OCI-LY7 (cell line): ENCODE measurements around the gene RHBDD3. TPM values are rescaled to one million over a fixed set of nuclear protein-coding genes. Genes with fewer than 3 reads are reported as not detected.

Experiments
- BruUV-seq: library from RNA; stranded (reverse); fragments of 400-500 nt; replicated peaks from 2 replicates; lab custom pipeline; 2021; lab: Mats Ljungman, UMichigan
- CTCF ChIA-PET: fragments of 300-600 bp; sonication (Branson Sonifier 250); formaldehyde crosslinking; loops from one replicate; lab custom pipeline; 2022; ENCODE audit warnings: antibody characterized with exemption; ENCODE audit not compliant: unreplicated experiment; lab: Charles Lee
- POLR2A ChIA-PET: fragments of 300-600 bp; sonication (Branson Sonifier 250); formaldehyde crosslinking; loops from one replicate; lab custom pipeline; 2022; ENCODE audit warnings: antibody characterized with exemption; lab: Charles Lee
- DNase-seq: peaks from one replicate; pipeline ENCODE4 v3.0.0-alpha.2; 2015; ENCODE audit warnings: low spot score
- H2AFZ ChIP-seq: fragments of 200-600 bp; sonication (generic), shearing (Covaris generic); 2 replicates; pipeline ENCODE4 v1.6.1; 2014; ENCODE audit warnings: mild to moderate bottlenecking, antibody characterized with exemption, low read length, moderate library complexity
- H3K27ac ChIP-seq: fragments of 200-600 bp; sonication (generic); 2 replicates; pipeline ENCODE4 v1.5.1; 2014; ENCODE audit warnings: mixed run types, low read depth, mild to moderate bottlenecking, moderate library complexity, low read length, inconsistent platforms; ENCODE audit not compliant: poor library complexity, severe bottlenecking
- H3K36me3 ChIP-seq: fragments of 200-600 bp; sonication (generic); 2 replicates; pipeline ENCODE4 v1.6.1; 2014; ENCODE audit warnings: mild to moderate bottlenecking, antibody characterized with exemption, low read length, moderate library complexity, mixed read lengths; ENCODE audit not compliant: insufficient read depth
- H3K4me1 ChIP-seq: fragments of 200-600 bp; sonication (generic); 2 replicates; pipeline ENCODE4 v1.5.1; 2014; ENCODE audit warnings: mild to moderate bottlenecking, low read length; ENCODE audit not compliant: insufficient read depth, poor library complexity, severe bottlenecking
- H3K4me2 ChIP-seq: fragments of 200-600 bp; sonication (generic); 2 replicates; pipeline ENCODE4 v1.6.1; 2014; ENCODE audit warnings: mild to moderate bottlenecking, low read length
- H3K4me3 ChIP-seq: fragments of 200-600 bp; sonication (generic); 2 replicates; pipeline ENCODE4 v1.5.1; 2014; ENCODE audit warnings: mild to moderate bottlenecking, low read depth, low read length; ENCODE audit not compliant: poor library complexity, severe bottlenecking
- H3K79me2 ChIP-seq: fragments of 200-600 bp; sonication (generic); 2 replicates; pipeline ENCODE4 v1.6.1; 2016; ENCODE audit warnings: low read depth, mild to moderate bottlenecking, low read length, moderate library complexity, mixed read lengths; ENCODE audit not compliant: insufficient read depth
- H3K9me2 ChIP-seq: fragments of 200-600 bp; sonication (generic); 2 replicates; pipeline ENCODE4 v1.6.1; 2016; ENCODE audit warnings: mild to moderate bottlenecking, low read length, mixed read lengths; ENCODE audit not compliant: insufficient read depth
- H3K9me3 ChIP-seq: fragments of 200-600 bp; sonication (generic); 2 replicates; pipeline ENCODE4 v1.6.1; 2014; ENCODE audit warnings: mild to moderate bottlenecking, mixed run types, low read length, mixed read lengths
- H4K20me1 ChIP-seq: fragments of 200-600 bp; sonication (generic); 2 replicates; pipeline ENCODE4 v1.6.1; 2014; ENCODE audit warnings: mild to moderate bottlenecking, antibody characterized with exemption, low read length, moderate library complexity, mixed read lengths; ENCODE audit not compliant: insufficient read depth
- EZH2phosphoT487 ChIP-seq: fragments of 200-600 bp; sonication (generic); IDR thresholded peaks from 2 replicates; pipeline ENCODE4 v1.6.1; 2018; ENCODE audit warnings: low read depth, borderline replicate concordance, mild to moderate bottlenecking, mixed run types, antibody characterized with exemption, low read length, moderate library complexity, mixed read lengths
- intact Hi-C: fragments of 100-400 bp; cut with micrococcal nuclease; formaldehyde crosslinking; loops from one replicate; pipeline ENCODE4 v1.10.0; 2022; ENCODE audit not compliant: unreplicated experiment
- total RNA-seq, 2 experiments: library from RNA; depleted of rRNA in 1 of 2; stranded (reverse); fragments of >200 nt in 1 of 2; shearing (Covaris generic) in 1 of 2; gene quantifications; 2 replicates each; pipeline ENCODE4 v1.2.3, GENCODE V29; 2014 to 2022
- TF ChIP-seq, protein P1 (sequence below): fragments of 200-600 bp; sonication (generic); conservative IDR thresholded peaks from 2 replicates; pipeline ENCODE4 v1.5.1; 2014; ENCODE audit warnings: mild to moderate bottlenecking, antibody characterized with exemption, low read length, moderate library complexity, mixed read lengths

The RHBDD3 gene
- total RNA-seq, 2 experiments from 2014 or later: 39.2 to 44.5 TPM

DNA sequence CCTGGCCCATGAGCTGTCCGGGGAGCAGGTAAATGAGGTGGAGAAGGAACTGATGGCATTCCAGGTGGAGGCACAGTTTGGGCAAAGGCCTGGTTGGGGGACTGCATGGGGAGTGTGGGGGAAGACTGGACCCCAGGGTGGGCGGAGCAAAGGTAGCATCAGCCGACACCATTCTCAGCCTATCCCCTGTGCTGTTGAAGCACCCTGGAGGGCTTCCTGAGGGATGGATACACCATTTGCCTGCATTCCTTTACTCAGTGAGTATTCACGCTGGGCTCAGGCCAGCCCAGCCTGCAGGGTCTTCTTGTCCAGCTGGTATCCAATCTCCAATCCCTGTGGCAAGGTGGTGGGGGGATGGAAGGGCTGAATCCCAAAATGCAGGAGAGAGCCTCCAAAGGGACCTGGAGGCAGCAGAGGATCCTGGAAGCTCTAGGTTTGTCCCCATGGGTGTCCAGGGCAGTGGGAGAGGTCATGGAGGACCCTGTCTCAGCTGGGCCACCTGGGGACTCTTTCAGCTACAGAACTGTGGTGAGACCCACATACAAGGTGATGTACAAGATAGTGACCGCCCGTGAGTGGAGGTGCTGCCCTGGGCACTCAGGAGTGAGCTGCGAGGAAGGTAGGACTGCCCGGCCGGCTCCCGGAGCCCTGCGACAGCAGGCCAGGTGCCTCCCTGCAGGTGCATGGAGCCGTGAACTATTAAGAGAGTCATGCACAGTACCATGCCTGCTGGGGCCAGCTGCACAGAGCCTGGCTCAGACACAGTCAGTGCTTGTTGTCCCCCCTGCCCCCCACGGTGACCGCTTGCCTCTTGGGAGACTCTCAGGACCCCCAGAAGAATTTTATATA, 52.5 kb downstream of the RHBDD3 start:
- no peaks in the 10 kb centered on the region for H3K79me2 ChIP-seq
- BruUV-seq: no TSS peak
- H3K4me3 ChIP-seq: no peak overlapping the region
- DNase-seq: no peak
- no peaks in the 10 kb centered on the region for H3K9me2 ChIP-seq
- H3K27ac ChIP-seq: no peak overlapping the region
- TF ChIP-seq EZH2phosphoT487: no peak
- TF ChIP-seq, protein P1, sequence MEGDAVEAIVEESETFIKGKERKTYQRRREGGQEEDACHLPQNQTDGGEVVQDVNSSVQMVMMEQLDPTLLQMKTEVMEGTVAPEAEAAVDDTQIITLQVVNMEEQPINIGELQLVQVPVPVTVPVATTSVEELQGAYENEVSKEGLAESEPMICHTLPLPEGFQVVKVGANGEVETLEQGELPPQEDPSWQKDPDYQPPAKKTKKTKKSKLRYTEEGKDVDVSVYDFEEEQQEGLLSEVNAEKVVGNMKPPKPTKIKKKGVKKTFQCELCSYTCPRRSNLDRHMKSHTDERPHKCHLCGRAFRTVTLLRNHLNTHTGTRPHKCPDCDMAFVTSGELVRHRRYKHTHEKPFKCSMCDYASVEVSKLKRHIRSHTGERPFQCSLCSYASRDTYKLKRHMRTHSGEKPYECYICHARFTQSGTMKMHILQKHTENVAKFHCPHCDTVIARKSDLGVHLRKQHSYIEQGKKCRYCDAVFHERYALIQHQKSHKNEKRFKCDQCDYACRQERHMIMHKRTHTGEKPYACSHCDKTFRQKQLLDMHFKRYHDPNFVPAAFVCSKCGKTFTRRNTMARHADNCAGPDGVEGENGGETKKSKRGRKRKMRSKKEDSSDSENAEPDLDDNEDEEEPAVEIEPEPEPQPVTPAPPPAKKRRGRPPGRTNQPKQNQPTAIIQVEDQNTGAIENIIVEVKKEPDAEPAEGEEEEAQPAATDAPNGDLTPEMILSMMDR: no peak
- no peaks in the 10 kb centered on the region for H3K36me3 ChIP-seq
- no peak overlapping the region for H2AFZ ChIP-seq
- H4K20me1 ChIP-seq: no peaks in the 10 kb centered on the region
- POLR2A ChIA-PET: no interaction called here
- intact Hi-C loops: no loop called here
- no peaks in the 10 kb centered on the region for H3K4me1 ChIP-seq
- H3K9me3 ChIP-seq: no peaks in the 10 kb centered on the region
- H3K4me2 ChIP-seq: no peak overlapping the region
- CTCF ChIA-PET: no interaction called here

DNA sequence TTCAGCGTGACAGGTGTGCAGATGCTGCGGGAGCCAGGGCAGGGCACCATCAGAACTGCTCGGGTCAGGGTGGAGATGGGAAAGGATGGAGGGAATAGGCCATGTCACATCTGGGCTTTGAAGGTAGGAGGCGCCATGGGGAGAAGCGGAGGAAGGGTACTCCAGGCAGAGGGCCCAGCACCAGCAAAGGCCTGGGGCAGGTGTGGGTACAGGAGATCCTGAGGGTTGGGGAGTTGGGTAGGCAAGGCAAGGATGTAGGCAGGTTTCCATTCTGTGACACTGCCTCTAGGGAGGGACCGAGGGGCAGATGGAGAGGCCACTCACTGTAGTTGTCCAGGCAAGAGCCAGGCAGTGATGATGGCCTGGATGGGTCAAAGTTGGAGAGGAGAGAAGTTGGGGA, 53.5 kb downstream of the RHBDD3 start:
- intact Hi-C loops: no loop called here
- CTCF ChIA-PET: no interaction called here
- no TSS peak for BruUV-seq

DNA sequence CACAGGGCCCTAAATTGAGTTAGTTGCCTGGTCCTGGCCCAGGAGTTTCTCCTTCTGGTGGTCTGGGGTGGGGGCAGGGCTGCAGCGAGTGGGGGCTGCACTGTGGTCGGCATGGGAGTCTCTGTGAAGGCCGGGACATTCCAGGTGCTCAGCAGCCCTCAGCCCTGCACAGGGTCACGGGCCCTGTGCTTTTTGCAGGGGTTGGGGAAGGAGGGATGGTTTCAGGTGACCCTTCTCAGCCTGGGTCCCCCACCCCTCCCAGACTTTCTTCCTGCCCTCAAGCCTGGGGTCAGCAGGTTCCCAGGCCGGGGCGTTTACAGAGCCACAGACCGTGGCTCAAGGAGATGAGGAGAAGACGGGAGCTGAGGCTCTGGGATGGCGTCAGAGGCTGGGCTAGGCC, 54.3 kb downstream of the RHBDD3 start:
- Histone ChIP-seq H3K79me2 (no peaks in the 10 kb centered on the region), H3K4me3 (no peak overlapping the region), H3K9me2 (no peaks in the 10 kb centered on the region), H3K27ac (no peak overlapping the region), H3K4me1 (no peaks in the 10 kb centered on the region), H4K20me1 (no peaks in the 10 kb centered on the region), H3K36me3 (no peaks in the 10 kb centered on the region), H2AFZ (no peak overlapping the region), H3K9me3 (no peaks in the 10 kb centered on the region), H3K4me2 (no peak overlapping the region)
- BruUV-seq: no TSS peak
- DNase-seq: no peak
- ChIA-PET POLR2A (no interaction called here), CTCF (no interaction called here)
- TF ChIP-seq EZH2phosphoT487: no peak
- TF ChIP-seq, protein P1: no peak
- intact Hi-C loops: no loop called here

More for the DNA sequence above, 53.5 kb downstream of the RHBDD3 start:
- Histone ChIP-seq H4K20me1 (no peaks in the 10 kb centered on the region), H3K79me2 (no peaks in the 10 kb centered on the region), H3K4me3 (no peak overlapping the region), H3K4me2 (no peak overlapping the region), H2AFZ (no peak overlapping the region), H3K36me3 (no peaks in the 10 kb centered on the region), H3K9me3 (no peaks in the 10 kb centered on the region), H3K27ac (no peak overlapping the region), H3K9me2 (no peaks in the 10 kb centered on the region), H3K4me1 (no peaks in the 10 kb centered on the region)
- no peak for DNase-seq
- TF ChIP-seq EZH2phosphoT487: no peak
- POLR2A ChIA-PET: no interaction called here
